Occipital lobe (tissue), 2 donors: Measurements from ENCODE around the gene DLX2. TPM values are rescaled to one million over a fixed set of nuclear protein-coding genes. Genes with fewer than 3 reads are reported as not detected.

Experiments used
- DNase-seq: peaks from one replicate; lab custom pipeline; 2025; lab: John Stamatoyannopoulos, UW
- total RNA-seq: library from RNA; depleted of rRNA; stranded (reverse); fragments of >200 nt; gene quantifications from one replicate; pipeline ENCODE4 v1.2.3, GENCODE V29; 2014

Gene DLX2
- total RNA-seq, 1 donor from 2014 or later = 3.3 TPM

- DNase-seq = no peak
Observed at GRCh38 chr2:172094294-172095145, 8.2 kb downstream of the DLX2 start.

GRCh38 chr2:172093416-172094293 is 9.0 kb downstream of the DLX2 start:
- DNase-seq = no peak

- DNase-seq = no peak
Observed at GRCh38 chr2:172092716-172093415, 9.8 kb downstream of the DLX2 start.

GRCh38 chr2:172091761-172092566 is 10.7 kb downstream of the DLX2 start:
- no peak for DNase-seq

GRCh38 chr2:172091000-172091641 is 11.6 kb downstream of the DLX2 start:
- DNase-seq = no peak

- DNase-seq = no peak
Observed at GRCh38 chr2:172090044-172090961, 12.4 kb downstream of the DLX2 start.

GRCh38 chr2:172089633-172090032 is 13.1 kb downstream of the DLX2 start:
- no peak for DNase-seq

GRCh38 chr2:172089005-172089504 is 13.6 kb downstream of the DLX2 start:
- DNase-seq = no peak

- no peak for DNase-seq
Observed at GRCh38 chr2:172088245-172089004, 14.3 kb downstream of the DLX2 start.

- no peak for DNase-seq
Observed at GRCh38 chr2:172087780-172088244, 14.9 kb downstream of the DLX2 start.

GRCh38 chr2:172087207-172087779 is 15.4 kb downstream of the DLX2 start:
- no peak for DNase-seq

- no peak for DNase-seq
Observed at GRCh38 chr2:172086241-172087206, 16.2 kb downstream of the DLX2 start.

- no peak for DNase-seq
Observed at GRCh38 chr2:172085460-172086159, 17.1 kb downstream of the DLX2 start, which contains the start of gene DLX1. Gene DLX1, plus strand, starts transcription at chr2:172085507. Its CDS starts 171 bp downstream, at chr2:172085678.

- DNase-seq = peak; percentile 24
Observed at GRCh38 chr2:172084645-172085459, 17.8 kb downstream of the DLX2 start.

GRCh38 chr2:172084395-172084644 is 18.4 kb downstream of the DLX2 start:
- no peak for DNase-seq
